Psoas muscle (tissue), 8 donors: ENCODE data around the gene C14orf93. TPM values are rescaled to one million over a fixed set of nuclear protein-coding genes. Genes with fewer than 3 reads are reported as not detected.

ENCODE experiments used
- ATAC-seq, 4 donors: fragments of 200-7000 bp; cut with Tn5 transposase; one replicate each; pipeline ENCODE4 v1.9.1; 2020; ENCODE audit warnings: moderate library complexity in 3 of 4, mild to moderate bottlenecking in 2 of 4
- DNase-seq, 2 donors: peaks; one replicate each; pipeline ENCODE4 v3.0.0-alpha.2; 2020
- H3K27ac ChIP-seq: fragments of 200-600 bp; one replicate; pipeline ENCODE4 v1.8.0; 2022
- H3K27me3 ChIP-seq, 3 donors: fragments of 200-600 bp in 1 of 3; one replicate each; pipeline versions ENCODE4 v1.6.1 to v1.8.0; 2013 to 2022; ENCODE audit warnings: low read length in 2 of 3, mild to moderate bottlenecking in 2 of 3, moderate library complexity in 1 of 3; ENCODE audit not compliant: insufficient read depth in 3 of 3
- H3K36me3 ChIP-seq, 2 donors: fragments of 200-600 bp in 1 of 2; one replicate each; pipeline versions ENCODE4 v1.6.1 to v1.8.0; 2013 to 2022; ENCODE audit warnings: low read depth in 1 of 2, mild to moderate bottlenecking in 1 of 2, moderate library complexity in 1 of 2; ENCODE audit not compliant: insufficient read depth in 1 of 2
- H3K4me1 ChIP-seq: fragments of 200-600 bp; one replicate; pipeline ENCODE4 v1.8.0; 2022
- H3K4me3 ChIP-seq: fragments of 200-600 bp; one replicate; pipeline ENCODE4 v1.8.0; 2022; ENCODE audit warnings: mild to moderate bottlenecking
- H3K9me3 ChIP-seq: fragments of 200-600 bp; one replicate; pipeline ENCODE4 v1.8.0; 2022
- WGBS, 3 donors: extraction: QIAGEN DNeasy Blood & Tissue Kit; methylation state at CpG; one replicate each; pipeline versions ENCODE4 v1.1.6 to v1.1.7; 2013; 5-methylcytosine and 5-hydroxymethylcytosine counted together
- intact Hi-C, 2 donors: fragments of 100-400 bp; cut with DNase I; formaldehyde crosslinking; loops; one replicate each; pipeline versions ENCODE4 v1.11.0 to v1.14.2; 2022
- polyA plus RNA-seq, 3 donors: library from polyadenylated mRNA; stranded (reverse); fragments of 200-250 nt; gene quantifications; one replicate each; pipeline ENCODE4 v1.2.3, GENCODE V29; 2013
- total RNA-seq, 4 donors: library from RNA; stranded (reverse); fragmentation: NEBNext Ultra II Directional in 2 of 4; extraction: Animal tissue kit (Norgen Biotek cat#: 25700) in 2 of 4; gene quantifications; one replicate each; pipeline versions ENCODE4 v1.2.1 to v1.2.4, GENCODE V29; 2021 to 2023
- TF ChIP-seq, protein P1 (sequence below): fragments of 200-600 bp; IDR thresholded peaks from one replicate; pipeline ENCODE4 v1.8.0; 2022; ENCODE audit warnings: antibody characterized with exemption
- donor health status: healthy with polysubstance abuse.
- donor health status: DM: no; HTN: no; CAD: no; lungs with moderate emphysema.
- donor health status: Bipolar disorder and iron deficiency.
- donor health status: healthy.
- donor health status: DM: yes; HTN: yes; CAD: no.
- donor health status: DM: no; HTN: no; CAD: no.
- donor health status: DM: no; HTN: no; CAD: no.
- donor health status: DM: yes; HTN: yes; CAD: no.

The C14orf93 gene
- total and polyA plus RNA-seq, 7 donors: 1.7 to 5.1 (median 3.5) TPM

DNA sequence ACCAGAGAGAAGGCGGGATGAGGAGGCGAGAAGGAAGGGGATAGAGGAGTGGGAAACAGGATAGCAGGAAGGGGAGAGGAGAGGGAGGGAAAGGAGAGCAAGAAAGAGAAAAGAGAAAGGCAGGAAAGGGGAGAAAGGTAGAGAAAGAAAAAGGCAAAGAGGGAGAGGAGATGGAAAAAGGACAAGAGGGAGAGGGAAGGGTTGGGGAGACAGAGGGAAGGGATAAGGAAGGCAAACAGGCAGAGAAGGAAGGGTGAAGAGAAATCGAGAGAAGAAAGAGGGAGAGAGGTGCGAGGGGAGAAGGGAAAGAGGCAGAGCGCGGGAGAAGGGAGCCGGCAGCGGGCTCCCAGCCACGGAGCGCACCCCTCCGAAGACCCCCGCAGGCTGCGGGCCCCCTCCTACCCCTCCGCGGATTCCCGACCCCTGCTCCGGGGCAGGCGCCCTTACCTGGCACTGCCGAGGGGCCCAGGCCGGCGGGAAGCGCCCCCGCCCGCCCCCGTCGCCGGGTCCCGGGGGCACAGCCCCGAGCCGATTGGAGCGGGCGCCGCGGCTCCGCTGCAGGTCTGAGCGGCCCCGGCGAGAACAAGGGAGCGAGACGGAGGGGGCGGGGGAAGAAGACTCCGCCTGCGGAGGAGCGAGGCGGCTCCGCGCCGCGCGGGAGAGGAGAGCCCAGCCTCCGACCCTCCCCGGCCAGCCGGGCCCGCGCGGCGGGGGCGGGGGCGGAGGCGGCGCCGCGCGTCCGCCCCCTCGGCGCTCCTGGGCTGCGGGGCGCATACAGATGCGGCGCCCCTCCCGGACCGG, 47.2 kb upstream of the C14orf93 start, which contains the start of gene CDH24:
CDH24 (minus strand) TSS at position 565 of the 801 bp plus-strand sequence. CDS start 1,787 bp downstream, outside the sequence.
- intact Hi-C loops: loop anchor here in 1 of 2 donors (5.0 kb wide), 1 partner anchor 500 kb away; no protein-coding TSS in a partner anchor

DNA sequence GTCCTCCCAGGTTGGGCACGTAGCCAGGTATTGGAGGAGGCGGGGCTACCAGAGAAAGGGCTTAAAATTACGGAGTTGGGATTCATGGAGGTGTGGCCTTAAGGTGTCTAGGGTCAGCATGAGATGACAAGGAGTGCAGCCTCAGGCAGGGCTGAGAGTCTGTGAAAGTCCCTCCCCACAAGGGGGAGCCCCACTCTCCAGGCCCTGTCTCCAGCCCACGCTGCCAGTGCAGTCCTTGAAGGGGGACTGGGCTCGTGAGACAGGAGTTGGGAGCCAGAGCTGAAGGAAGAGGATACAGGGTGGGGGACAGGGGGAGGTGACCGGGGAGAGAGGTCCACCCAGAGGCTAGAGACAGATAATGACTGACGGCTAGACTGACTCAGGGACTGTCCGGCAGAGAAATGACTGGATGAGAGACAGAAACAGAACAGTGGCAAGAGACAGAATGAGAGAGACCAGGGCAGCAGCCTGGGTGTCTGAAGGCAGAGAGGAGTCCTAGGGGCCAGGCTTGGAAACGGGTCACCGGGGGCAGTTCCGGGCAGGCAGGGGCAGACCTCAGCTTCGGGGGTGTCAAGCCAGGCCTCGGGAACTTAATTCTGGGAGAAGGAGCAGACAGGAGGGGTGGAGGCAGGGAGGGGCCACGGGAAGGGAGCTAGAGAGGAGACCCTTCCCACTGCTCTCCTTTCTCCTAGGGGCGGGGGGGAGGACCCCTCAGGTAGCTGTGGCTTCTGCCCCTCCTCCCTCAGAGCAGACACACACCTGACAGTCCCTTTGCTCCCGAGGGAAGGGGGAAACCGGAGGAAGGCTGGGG, 46.4 kb upstream of the C14orf93 start:
- no peaks in the 10 kb centered on the region for H3K27me3 ChIP-seq
- TF ChIP-seq, protein P1, sequence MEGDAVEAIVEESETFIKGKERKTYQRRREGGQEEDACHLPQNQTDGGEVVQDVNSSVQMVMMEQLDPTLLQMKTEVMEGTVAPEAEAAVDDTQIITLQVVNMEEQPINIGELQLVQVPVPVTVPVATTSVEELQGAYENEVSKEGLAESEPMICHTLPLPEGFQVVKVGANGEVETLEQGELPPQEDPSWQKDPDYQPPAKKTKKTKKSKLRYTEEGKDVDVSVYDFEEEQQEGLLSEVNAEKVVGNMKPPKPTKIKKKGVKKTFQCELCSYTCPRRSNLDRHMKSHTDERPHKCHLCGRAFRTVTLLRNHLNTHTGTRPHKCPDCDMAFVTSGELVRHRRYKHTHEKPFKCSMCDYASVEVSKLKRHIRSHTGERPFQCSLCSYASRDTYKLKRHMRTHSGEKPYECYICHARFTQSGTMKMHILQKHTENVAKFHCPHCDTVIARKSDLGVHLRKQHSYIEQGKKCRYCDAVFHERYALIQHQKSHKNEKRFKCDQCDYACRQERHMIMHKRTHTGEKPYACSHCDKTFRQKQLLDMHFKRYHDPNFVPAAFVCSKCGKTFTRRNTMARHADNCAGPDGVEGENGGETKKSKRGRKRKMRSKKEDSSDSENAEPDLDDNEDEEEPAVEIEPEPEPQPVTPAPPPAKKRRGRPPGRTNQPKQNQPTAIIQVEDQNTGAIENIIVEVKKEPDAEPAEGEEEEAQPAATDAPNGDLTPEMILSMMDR: peak; percentile 65
- ATAC-seq (peak; percentile 72 to 80 (median 75)), DNase-seq (peak; percentile 71 to 82)
- peak overlapping the region; percentile 78 for H3K4me3 ChIP-seq
- H3K27ac ChIP-seq: no peak overlapping the region
- WGBS, 3 donors: 18 to 20% (median 19%) methylated on average over 16 to 17 of the region's 17 CpGs
- H3K36me3 ChIP-seq: peaks cover 4 to 33% of the 10 kb centered on the region in 2 donors
- H3K4me1 ChIP-seq: peaks cover 2% of the 10 kb centered on the region
- no peaks in the 10 kb centered on the region for H3K9me3 ChIP-seq
- intact Hi-C loops: loop anchor here in 1 of 2 donors (5.0 kb wide), 1 partner anchor 499 kb away; no protein-coding TSS in a partner anchor

More for the DNA sequence above, 47.2 kb upstream of the C14orf93 start, which contains the start of gene CDH24:
- ATAC-seq (peak in 2 of 4 donors; percentile 5 to 16), DNase-seq (peak; percentile 71 to 76)
- H3K9me3 ChIP-seq: no peaks in the 10 kb centered on the region
- no peaks in the 10 kb centered on the region for H3K27me3 ChIP-seq
- peak within 1 kb of the TSS; percentile 32 for H3K27ac ChIP-seq
- H3K4me1 ChIP-seq: peaks cover 7% of the 10 kb centered on the region
- TF ChIP-seq, protein P1: no peak
- 4 to 8% (median 6%) methylated on average over 18 to 72 of the region's 73 CpGs for whole genome bisulfite sequencing, 3 donors
- H3K36me3 ChIP-seq: peaks cover 4 to 41% of the 10 kb centered on the region in 2 donors
- peak within 1 kb of the TSS; percentile 78 for H3K4me3 ChIP-seq

DNA sequence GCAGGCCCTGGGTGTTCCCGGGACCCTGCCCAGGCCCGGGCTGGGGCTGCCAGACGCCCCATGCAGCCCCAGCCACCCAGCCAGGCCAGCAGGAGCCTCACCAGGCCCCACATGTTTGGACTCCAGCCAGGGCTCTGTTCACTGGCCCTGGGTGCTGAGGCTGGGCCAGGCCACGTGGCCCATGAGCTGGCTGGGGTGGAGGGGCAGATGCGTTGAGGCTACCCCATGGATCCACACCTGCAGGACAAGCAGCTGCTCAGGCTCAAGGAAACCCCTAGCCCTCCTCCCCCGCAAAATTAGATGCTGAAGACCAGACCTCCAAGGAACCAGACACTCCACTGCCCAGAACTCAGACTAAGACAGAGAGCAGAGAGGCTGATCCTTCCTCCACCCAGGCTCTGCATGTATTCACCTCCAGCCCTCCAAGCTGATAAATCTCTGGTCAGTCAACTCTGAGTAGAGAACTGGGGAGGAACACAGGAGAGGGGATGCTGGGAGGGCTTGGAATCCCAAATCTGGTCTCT, 45.7 kb upstream of the C14orf93 start:
- no peak for ATAC-seq
- peaks cover 1 to 26% of the 10 kb centered on the region in 2 donors for H3K36me3 ChIP-seq
- peak in 1 of 2 donors; percentile 59 for DNase-seq

DNA sequence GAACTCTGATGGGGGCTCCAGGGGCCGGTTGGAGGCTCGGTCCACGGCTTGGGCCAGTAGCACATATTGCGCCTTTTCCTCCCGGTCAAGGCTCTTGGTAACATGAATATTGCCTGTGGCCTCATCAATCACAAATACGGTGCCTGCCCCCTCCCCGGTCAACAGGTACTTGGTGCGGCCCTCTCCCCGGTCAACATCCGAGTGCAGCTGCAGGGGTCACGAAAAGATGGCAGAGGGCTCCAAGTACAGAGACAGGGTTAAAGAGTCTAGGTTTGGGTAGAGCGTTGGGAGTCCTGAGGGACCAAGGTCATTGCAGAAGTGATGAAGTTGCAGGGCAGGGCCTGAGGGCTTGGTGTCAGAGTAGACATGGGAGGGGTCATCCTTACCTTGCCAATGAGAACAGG, 45.2 kb upstream of the C14orf93 start:
- no peak overlapping the region for H3K27ac ChIP-seq
- DNase-seq (no peak), ATAC-seq (no peak)
- no peak overlapping the region for H3K4me3 ChIP-seq
- intact Hi-C loops: loop anchor here in 1 of 2 donors (5.0 kb wide), 1 partner anchor 498 kb away; no protein-coding TSS in a partner anchor
- H3K9me3 ChIP-seq: no peaks in the 10 kb centered on the region
- 95 to 99% (median 97%) methylated on average over 12 of the region's 12 CpGs for WGBS, 3 donors
- H3K36me3 ChIP-seq: peaks cover 0 to 21% of the 10 kb centered on the region in 2 donors
- peaks cover 2% of the 10 kb centered on the region for H3K4me1 ChIP-seq
- no peaks in the 10 kb centered on the region for H3K27me3 ChIP-seq
- TF ChIP-seq, protein P1: no peak

More for the DNA sequence above, 45.7 kb upstream of the C14orf93 start:
- intact Hi-C loops: loop anchor here in 1 of 2 donors (5.0 kb wide), 1 partner anchor 498 kb away; no protein-coding TSS in a partner anchor
- Histone ChIP-seq H3K4me1 (peaks cover 2% of the 10 kb centered on the region), H3K27ac (no peak overlapping the region), H3K27me3 (no peaks in the 10 kb centered on the region), H3K4me3 (no peak overlapping the region), H3K9me3 (no peaks in the 10 kb centered on the region)
- TF ChIP-seq, protein P1: no peak
- WGBS, 3 donors: 50 to 71% (median 60%) methylated on average over 6 of the region's 6 CpGs
